ENCODE measurements around the gene PAEP.
"Not testable (repeated sequence)": the region's sequence is repeated elsewhere in the genome, so short reads cannot be mapped to it uniquely, and the experiment has no call there.

PAEP gene

GRCh38 chr9:135561391-135562234 lies at the start of gene PAEP:
Gene PAEP (plus strand): TSS chr9:135561756.
- no peak for DNase-seq

DNA sequence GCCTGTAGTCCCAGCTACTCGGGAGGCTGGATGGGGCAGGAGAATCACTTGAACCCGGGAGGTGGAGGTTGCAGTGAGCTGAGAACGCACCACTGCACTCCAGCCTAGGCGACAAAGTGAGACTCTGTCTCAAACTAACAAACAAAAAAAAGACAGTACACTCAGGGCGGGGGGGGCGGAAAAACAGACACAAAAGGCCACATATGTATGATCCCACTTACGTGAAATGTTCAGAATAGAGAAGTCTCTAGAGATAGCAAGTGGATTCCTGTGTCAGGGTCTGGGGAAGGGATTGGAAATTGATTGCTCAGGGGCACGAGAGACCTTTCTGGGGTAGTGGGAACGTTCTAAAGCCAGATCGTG lies 49.3 kb upstream of the PAEP start:
- no peak for DNase-seq

- DNase-seq = no peak
These were observed 48.7 kb upstream of the PAEP start for GRCh38 chr9:135512904-135513303.

DNA sequence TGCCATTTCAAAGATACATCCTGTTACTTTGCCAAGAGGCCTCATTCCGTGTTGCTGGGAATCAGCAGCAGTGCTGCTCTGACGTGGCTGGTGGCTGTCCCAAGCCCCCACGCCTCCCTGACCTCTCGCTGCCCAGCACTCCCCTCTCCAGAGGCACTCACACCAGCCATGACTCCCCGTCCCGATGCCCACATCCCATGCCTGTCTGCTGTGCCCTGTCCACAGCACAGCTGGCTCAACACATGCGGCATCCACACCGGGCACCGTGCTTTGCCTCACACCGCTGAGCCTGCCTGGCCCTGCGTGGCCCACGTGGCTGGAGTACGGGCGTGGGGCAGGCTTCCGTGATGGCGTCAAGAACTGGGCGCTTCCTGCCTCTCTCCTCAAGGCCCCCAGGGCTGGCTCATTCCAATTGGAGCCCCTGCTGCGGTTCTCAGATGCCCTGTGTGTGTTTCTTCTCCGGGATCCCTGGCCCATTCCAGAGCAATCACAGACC lies 48.2 kb upstream of the PAEP start:
- no peak for DNase-seq

DNA sequence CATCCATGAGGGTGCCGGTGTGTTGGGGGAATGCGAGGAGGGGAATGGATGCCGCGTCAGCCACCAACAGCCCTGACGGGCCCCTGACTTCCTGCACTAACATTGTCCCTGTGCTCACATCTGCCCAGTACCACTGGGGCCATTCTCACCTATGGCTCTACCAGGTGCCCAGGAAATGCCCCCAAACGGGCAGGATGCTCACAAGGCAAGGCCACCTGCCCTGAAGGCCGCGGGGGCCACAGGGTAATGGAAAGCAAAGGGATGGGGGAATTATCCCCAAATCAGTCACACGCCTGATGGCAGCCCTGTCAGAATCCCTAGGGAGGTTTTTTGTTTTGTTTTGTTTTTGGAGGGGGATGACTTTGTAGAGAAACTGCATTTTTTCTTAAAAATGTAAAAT lies 47.6 kb upstream of the PAEP start:
- DNase-seq = not testable (repeated sequence)

DNA sequence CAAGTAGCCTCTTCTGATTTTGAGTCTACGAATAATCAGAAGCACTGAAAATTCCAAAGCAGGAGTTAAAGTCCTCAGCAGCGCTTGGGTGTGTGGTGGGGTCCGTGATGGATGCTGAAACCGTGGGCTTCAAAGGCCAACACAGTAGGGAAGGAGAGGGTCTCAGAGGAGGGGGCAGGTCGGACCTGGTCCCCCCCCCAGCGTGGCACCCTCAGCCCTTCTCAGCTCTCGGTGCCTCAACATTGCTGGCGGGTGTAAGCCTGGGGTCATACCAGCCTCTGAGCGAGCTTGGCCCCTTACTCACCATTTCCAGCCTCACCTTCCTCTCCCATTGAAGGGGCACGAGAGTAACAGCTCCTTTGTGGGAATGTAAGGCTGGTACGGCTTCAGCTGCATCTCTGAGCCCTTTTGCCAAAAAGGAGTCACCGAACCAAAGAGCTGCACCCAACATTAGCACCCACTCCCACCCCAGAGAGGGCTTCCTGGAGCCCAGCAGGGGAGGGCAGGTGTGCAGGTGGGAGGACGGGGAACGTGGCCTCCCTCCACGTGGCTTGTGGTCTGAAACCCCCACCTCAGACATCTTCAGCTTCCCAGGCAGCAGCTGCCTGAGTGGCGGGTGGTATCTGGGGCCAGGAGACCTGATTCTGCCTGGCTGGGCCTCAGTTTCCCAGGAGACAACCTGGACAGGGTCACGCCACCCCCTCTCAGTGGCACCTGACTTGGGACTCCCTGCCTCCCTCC lies 47.0 kb upstream of the PAEP start:
- no peak for DNase-seq

GRCh38 chr9:135515083-135515951 lies 46.2 kb upstream of the PAEP start:
- DNase-seq = no peak

DNA sequence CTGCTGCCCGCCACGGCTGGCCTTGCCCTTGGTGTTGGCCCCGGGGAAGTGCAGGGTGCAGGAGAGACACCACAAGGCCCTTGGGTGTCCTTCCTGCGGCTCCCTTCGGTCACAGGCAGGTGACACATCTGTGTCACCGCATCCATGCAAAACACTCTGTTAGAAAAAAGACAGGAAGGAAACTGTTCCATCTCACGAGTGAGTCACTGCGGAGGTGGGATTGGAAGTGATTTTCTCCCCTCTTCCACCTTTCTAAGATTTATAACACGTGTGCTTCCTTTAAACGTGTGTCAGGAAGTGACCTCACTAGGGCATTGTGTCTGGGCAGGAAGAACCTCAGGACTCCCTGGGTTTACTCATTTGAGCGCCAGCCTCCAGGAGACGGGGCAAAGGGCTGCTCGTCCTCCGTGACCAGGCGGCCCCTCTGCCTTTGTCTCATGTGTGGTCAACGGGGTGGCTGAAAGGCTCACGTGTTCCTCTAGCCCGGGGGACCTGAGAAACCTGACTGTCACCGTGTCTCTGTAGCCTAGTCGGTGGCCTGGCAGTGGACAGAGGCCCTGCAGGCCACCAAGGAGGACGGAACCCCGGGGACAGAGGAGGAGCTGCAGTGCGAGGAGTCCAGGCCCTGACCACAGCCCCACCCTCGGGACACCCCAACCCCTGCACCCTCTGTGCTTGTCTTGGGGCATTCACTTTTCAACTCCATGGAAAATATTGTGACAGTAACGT lies 45.3 kb upstream of the PAEP start:
- DNase-seq = no peak

DNA sequence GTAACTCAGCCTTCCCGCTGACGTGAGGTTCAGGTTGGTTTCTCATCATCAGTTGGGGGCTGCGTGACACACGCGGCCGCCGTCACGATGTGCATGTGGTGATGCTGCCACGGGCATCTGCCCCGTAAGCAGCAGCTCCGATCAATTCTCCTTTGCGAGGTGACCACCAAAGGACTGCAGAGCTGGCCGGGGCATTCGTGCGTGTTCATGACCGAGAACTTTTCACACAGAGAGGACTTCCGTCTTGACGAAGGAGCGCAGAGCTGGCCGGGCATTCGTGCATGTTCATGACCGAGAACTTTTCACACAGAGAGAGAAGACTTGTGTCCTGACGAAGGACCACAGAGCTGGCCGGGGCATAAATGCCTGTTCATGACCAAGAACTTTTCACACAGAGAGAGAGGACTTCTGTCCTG lies 44.1 kb upstream of the PAEP start:
- no peak for DNase-seq

GRCh38 chr9:135519179-135519971 lies 42.2 kb upstream of the PAEP start:
- DNase-seq = no peak

GRCh38 chr9:135520916-135521607 lies 40.5 kb upstream of the PAEP start, which contains the start of gene LCN1:
Gene LCN1 (plus strand): TSS chr9:135521440. CDS start chr9:135521498, 58 bp downstream.
- DNase-seq = no peak

GRCh38 chr9:135521608-135522095 lies 39.9 kb upstream of the PAEP start:
- no peak for DNase-seq

DNA sequence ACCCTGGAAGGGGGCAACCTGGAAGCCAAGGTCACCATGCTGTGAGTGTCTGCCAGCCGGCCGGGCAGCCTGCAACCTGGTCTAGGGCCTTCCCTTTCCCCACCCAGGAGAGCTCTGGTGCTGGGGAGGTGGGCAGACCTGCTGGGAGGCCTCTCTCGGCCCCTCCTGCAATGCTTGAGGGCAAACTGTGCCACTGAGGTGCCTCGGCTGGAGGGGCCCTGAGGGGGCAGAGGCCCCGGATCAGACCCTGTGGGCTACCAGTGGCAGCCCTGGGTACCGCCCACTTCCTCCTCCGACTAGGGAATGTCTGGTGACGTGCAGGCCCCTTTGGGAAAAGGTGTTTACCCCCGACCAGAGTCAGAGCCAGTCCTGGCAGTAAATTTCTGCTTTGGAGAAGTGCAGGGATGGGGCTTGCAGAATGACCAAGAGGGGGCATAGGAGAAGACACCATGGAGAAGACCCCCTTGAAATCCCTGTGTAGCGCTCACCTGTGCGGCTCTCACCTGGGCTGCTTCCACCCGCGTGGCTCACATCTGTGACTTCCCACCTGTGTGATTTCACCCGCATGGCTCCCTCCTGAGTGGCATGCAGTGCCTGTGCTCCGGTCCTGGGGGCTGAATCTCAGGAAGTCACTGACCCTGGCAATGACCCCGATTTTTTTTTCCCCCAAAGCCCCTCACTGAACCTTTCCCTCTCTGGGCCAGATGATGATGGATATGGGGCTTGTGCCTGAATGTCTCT lies 39.2 kb upstream of the PAEP start:
- no peak for DNase-seq

- DNase-seq = no peak
These were observed 38.6 kb upstream of the PAEP start for GRCh38 chr9:135522931-135523330.

DNA sequence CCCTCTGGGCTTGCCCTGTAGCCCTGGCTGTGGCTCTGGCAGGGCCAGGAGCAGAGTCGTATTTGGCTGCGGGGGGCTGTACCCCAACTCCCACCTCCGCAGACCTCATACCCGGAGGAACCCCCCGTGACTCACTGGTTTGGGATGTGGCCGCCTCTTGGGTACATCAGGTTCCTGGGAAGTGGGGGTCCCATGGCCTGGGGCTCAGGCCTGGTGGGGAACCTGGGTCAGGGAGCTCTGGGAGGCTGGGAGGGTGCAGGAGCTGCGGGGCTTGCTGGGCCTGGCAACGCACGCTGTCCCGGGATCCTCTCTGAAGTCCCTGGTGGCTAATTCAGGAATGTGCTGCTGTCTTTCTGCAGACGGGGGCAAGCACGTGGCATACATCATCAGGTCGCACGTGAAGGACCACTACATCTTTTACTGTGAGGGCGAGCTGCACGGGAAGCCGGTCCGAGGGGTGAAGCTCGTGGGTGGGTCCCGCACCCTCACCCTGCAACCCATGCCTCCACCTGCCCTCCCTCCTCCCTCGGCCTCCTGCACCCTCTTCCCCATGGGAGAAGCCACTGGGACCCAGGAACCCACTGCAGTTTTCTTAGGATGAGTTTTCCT lies 37.9 kb upstream of the PAEP start:
- DNase-seq = no peak

GRCh38 chr9:135524130-135524861 lies 37.3 kb upstream of the PAEP start:
- DNase-seq = no peak

DNA sequence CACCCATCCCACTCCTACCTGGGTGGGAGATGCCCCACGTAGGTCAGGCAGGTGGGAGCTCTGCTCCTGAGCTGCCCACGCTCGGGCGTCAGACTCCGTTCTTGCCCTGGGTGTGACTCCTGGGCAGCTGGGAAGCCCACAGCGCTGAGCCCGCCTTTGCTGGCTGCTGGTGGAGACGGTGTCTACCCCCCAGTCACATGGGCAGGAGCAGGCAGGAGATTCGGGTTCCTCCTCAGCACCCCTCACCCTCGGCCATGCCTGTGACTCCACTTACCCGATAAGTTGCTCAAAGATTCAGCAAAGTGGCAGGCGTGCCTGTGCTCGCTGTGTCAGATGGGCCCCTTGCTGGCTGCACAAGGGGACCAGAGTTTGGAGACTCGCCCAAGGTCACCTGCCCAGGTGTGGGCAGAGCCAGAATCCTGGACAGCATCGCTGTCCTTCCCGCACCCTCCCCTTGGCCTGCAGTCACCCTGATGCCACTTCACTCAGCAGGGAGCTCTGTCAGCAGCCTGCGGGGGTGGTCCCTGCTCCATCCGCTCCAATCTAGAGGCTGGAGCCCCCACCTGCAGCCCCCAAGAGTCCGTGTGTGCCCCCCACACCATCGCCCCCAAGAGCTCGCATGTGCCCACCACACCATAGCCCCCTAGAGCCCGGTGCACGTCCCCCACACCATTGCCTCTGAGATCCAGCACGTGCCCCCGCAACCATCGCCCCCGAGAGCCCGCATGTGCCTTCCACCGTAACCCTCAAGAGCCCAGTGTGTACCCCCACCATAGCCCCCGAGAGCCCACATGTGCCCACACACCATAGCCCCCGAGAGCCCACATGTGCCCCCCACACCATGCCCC lies 36.1 kb upstream of the PAEP start:
- DNase-seq = no peak

Measured in cortex of kidney (tissue), 1 donor.